ENCODE measurements around the gene ZNF716. TPM values are rescaled to one million over a fixed set of nuclear protein-coding genes. Genes with fewer than 3 reads are reported as not detected.

Gene ZNF716
- total and polyA plus RNA-seq, 8 donors, result not detected

DNA sequence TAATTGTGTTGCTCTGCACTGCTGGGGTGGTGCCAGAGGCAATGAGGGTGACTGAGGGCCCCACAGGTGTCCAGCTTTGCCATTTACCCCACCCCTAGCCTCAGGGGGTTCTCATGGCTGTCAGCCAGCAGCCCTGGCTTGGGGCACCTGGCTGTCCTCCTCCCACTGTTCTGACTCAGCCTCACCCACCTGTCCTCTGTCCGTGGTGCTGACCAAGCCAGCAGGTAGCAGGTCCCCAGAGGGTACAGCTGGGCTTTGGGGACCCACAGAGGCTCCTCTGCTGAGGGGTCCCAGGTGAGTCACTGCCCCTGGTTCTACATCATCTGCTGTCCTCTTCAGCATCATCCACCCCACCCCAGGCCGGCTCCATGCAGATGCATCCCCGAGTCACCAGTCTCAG is 32.2 kb upstream of the ZNF716 start:
- FAIRE-seq (no peak), DNase-seq (peak in 1 of 6 donors; percentile 43), ATAC-seq (no peak)
- Histone ChIP-seq H3K27ac (no peak overlapping the region), H3K9me3 (no peaks in the 10 kb centered on the region), H3K4me3 (no peak overlapping the region), H3K36me3 (no peaks in the 10 kb centered on the region), H3K4me1 (no peaks in the 10 kb centered on the region), H3K27me3 (no peaks in the 10 kb centered on the region)
- intact Hi-C loops (cut with DNase I), result no loop called here
- no peak for TF ChIP-seq CTCF (IDR thresholded peaks at IDR 0.05)
- 35% methylated on average over 3 of the region's 3 CpGs; no CpG with 5 or more reads in 1 of the 2 donors for WGBS, 2 donors

GRCh38 chr7:57423768-57424167 is 26.2 kb upstream of the ZNF716 start:
- Histone ChIP-seq H3K4me1 (no peaks in the 10 kb centered on the region), H3K9me3 (no peaks in the 10 kb centered on the region), H3K27ac (no peak overlapping the region), H3K36me3 (no peaks in the 10 kb centered on the region), H3K27me3 (no peaks in the 10 kb centered on the region), H3K4me3 (no peak overlapping the region)
- FAIRE-seq (no peak), DNase-seq (no peak), ATAC-seq (no peak)
- TF ChIP-seq CTCF (IDR thresholded peaks at IDR 0.05), result no peak
- intact Hi-C loops (cut with DNase I), result no loop called here
- 35 to 49% methylated on average over 3 of the region's 3 CpGs for WGBS, 2 donors

DNA sequence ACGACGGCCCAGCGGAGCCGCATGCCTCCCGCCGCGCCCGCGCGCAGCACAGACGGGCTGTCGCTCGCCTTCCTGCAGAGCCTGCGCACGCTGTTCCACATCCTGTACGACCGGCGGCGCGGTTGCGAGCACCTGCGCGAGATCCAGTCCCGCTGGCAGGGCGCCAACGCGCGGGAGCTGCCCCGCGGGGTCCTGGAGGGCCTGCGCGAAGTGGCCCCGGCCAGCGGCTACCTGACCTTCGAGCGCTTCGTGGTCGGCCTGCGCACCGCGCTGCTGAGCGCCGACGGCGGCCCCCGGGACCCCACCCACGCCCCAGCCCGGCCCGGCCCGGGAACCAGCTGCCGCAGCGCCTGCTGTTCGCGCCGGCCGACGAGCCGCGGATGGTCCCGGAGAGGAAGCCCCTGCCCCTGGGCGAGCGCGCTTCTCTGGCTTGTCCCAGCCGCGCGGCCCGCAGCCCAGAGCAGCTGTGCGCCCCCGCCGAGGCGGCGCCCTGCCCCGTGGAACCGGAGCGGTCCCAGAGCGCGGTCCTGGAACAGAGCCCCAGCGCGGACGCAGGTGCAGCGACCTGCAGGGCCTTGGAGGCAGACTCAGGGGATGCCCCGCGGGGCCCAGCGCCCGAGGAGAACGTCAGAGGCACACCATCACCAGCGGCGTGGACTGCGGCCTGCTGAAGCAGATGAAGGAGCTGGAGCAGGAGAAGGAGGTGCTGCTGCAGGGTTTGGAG is 25.3 kb upstream of the ZNF716 start:
- Histone ChIP-seq H3K27me3 (no peaks in the 10 kb centered on the region), H3K4me3 (no peak overlapping the region), H3K4me1 (no peaks in the 10 kb centered on the region), H3K27ac (no peak overlapping the region), H3K9me3 (no peaks in the 10 kb centered on the region), H3K36me3 (no peaks in the 10 kb centered on the region)
- no peak for ATAC-seq
- peak in 1 of 6 donors; percentile 72 for DNase-seq
- FAIRE-seq, result no peak
- intact Hi-C loops (cut with DNase I), result no loop called here
- 37 to 40% methylated on average over 79 to 89 of the region's 89 CpGs for WGBS, 2 donors
- no peak for TF ChIP-seq CTCF (IDR thresholded peaks at IDR 0.05)

- DNase-seq (peak in 1 of 6 donors; percentile 50), ATAC-seq (no peak), FAIRE-seq (no peak)
- H3K36me3 ChIP-seq, result no peaks in the 10 kb centered on the region
- H3K4me3 ChIP-seq, result no peak overlapping the region
- H3K4me1 ChIP-seq, result no peaks in the 10 kb centered on the region
- intact Hi-C loops (cut with DNase I), result no loop called here
- 58 to 61% methylated on average over 37 to 39 of the region's 39 CpGs for WGBS, 2 donors
- H3K27me3 ChIP-seq, result no peaks in the 10 kb centered on the region
- H3K27ac ChIP-seq, result no peak overlapping the region
- no peak for TF ChIP-seq CTCF (IDR thresholded peaks at IDR 0.05)
- H3K9me3 ChIP-seq, result no peaks in the 10 kb centered on the region
Observed at GRCh38 chr7:57425239-57425944, 24.6 kb upstream of the ZNF716 start.
